A549 (cell line): ENCODE data around the gene IL10RA. TPM values are rescaled to one million over a fixed set of nuclear protein-coding genes. Genes with fewer than 3 reads are reported as not detected.
"Not testable (repeated sequence)": the region's sequence is repeated elsewhere in the genome, so short reads cannot be mapped to it uniquely, and the experiment has no call there.

Experiments
- ATAC-seq, 2 experiments: fragments of 200-7000 bp in 1 of 2; fragments of >200 bp in 1 of 2; cut with Nextera tagmentation in 1 of 2; cut with Tn5 transposase in 1 of 2; 3 replicates each; pipeline versions ENCODE4 v1.8.0 to v1.9.1; 2018 to 2020; ENCODE audit warnings: mild to moderate bottlenecking in 1 of 2, moderate library complexity in 1 of 2
- CTCF ChIA-PET: fragments of 300-600 bp; sonication (Branson Sonifier 250); formaldehyde crosslinking; extraction: SDS; loops from one replicate; lab custom pipeline; 2021; ENCODE audit warnings: antibody characterized with exemption, inconsistent platforms; lab: Yijun Ruan, JAX
- POLR2A ChIA-PET: fragments of 350-600 bp; formaldehyde crosslinking; extraction: SDS; loops from one replicate; lab custom pipeline; 2021; ENCODE audit warnings: antibody characterized with exemption, inconsistent platforms; lab: Yijun Ruan, JAX
- DNase-seq, 2 experiments: peaks; one replicate each; pipeline versions ENCODE4 v3.0.0 to v3.0.0-alpha.2; 2011 to 2016; ENCODE audit warnings: low read depth in 1 of 2, low spot score in 1 of 2
- FAIRE-seq: peaks from 2 replicates; lab custom pipeline; 2011; peaks lifted over from hg19 to GRCh38; lab: Jason Lieb, UNC
- H3K27ac ChIP-seq, 2 experiments: fragments of >200 bp; sonication (Bioruptor Twin); formaldehyde crosslinking; 3 replicates each; pipeline ENCODE4 v1.5.1; 2016 to 2017
- H3K4me1 ChIP-seq: fragments of >200 bp; sonication (Bioruptor Twin); formaldehyde crosslinking; 3 replicates; pipeline ENCODE4 v1.6.1; 2016
- H3K4me2 ChIP-seq: fragments of >200 bp; sonication (Bioruptor Twin); formaldehyde crosslinking; 3 replicates; pipeline ENCODE4 v1.6.1; 2016
- H3K4me3 ChIP-seq: fragments of >200 bp; sonication (Bioruptor Twin); formaldehyde crosslinking; 3 replicates; pipeline ENCODE4 v1.5.1; 2016
- H3K9me3 ChIP-seq: fragments of >200 bp; sonication (Bioruptor Twin); formaldehyde crosslinking; 3 replicates; pipeline ENCODE4 v1.6.1; 2016
- BHLHE40 ChIP-seq: IDR thresholded peaks from 2 replicates; pipeline ENCODE4 v1.6.1; 2012; ENCODE audit warnings: low read depth, low read length, inconsistent platforms
- CBX2 ChIP-seq: fragments of 200-600 bp; sonication (generic); IDR thresholded peaks from 2 replicates; pipeline ENCODE4 v1.6.1; 2016; ENCODE audit warnings: low read depth, mild to moderate bottlenecking, borderline replicate concordance
- EHF ChIP-seq: fragments of 250-450 bp; sonication (Bioruptor Pico); IDR thresholded peaks from 2 replicates; pipeline ENCODE4 v1.5.0; 2020; ENCODE audit warnings: mild to moderate bottlenecking
- EP300 ChIP-seq, 2 experiments: fragments of >200 bp; sonication (Bioruptor Twin); formaldehyde crosslinking; IDR thresholded peaks; 2 replicates in 1 of 2; 3 replicates in 1 of 2; pipeline ENCODE4 v1.6.1; 2016 to 2017
- ESRRA ChIP-seq: fragments of 150-350 bp; IDR thresholded peaks from 2 replicates; pipeline ENCODE4 v1.6.1; 2014; ENCODE audit warnings: mild to moderate bottlenecking, low read length, borderline replicate concordance
- GATA3 ChIP-seq: IDR thresholded peaks from 2 replicates; pipeline ENCODE4 v1.6.1; 2012; ENCODE audit warnings: borderline replicate concordance
- HDAC2 ChIP-seq: fragments of 200-600 bp; sonication (generic); IDR thresholded peaks from 2 replicates; pipeline ENCODE4 v1.6.1; 2016
- JUN ChIP-seq, 2 experiments: fragments of >200 bp; sonication (Bioruptor Twin); formaldehyde crosslinking; IDR thresholded peaks; 2 replicates in 1 of 2; 3 replicates in 1 of 2; pipeline ENCODE4 v1.6.1; 2016 to 2017
- JUNB ChIP-seq: fragments of >200 bp; sonication (Bioruptor Twin); formaldehyde crosslinking; IDR thresholded peaks from 2 replicates; pipeline ENCODE4 v1.6.1; 2016
- KDM1A ChIP-seq: fragments of 200-600 bp; sonication (generic); IDR thresholded peaks from 2 replicates; pipeline ENCODE4 v1.6.1; 2016; ENCODE audit warnings: low read depth, mild to moderate bottlenecking
- KDM5A ChIP-seq: fragments of 200-600 bp; sonication (generic); IDR thresholded peaks from 2 replicates; pipeline ENCODE4 v1.6.1; 2016; ENCODE audit warnings: antibody characterized with exemption, mild to moderate bottlenecking
- NPAS2 ChIP-seq: fragments of 250-450 bp; sonication (Bioruptor Pico); IDR thresholded peaks from 2 replicates; pipeline ENCODE4 v1.8.0; 2022; ENCODE audit warnings: mild to moderate bottlenecking, moderate library complexity, borderline replicate concordance
- POLR2A ChIP-seq: IDR thresholded peaks from 2 replicates; pipeline ENCODE4 v1.6.1; 2012; ENCODE audit warnings: mild to moderate bottlenecking, low read length
- RCOR1 ChIP-seq: fragments of 150-350 bp; IDR thresholded peaks from 2 replicates; pipeline ENCODE4 v1.6.1; 2014; ENCODE audit warnings: antibody characterized with exemption, low read length, low read depth
- RNF2 ChIP-seq: fragments of 200-600 bp; sonication (generic); IDR thresholded peaks from 2 replicates; pipeline ENCODE4 v1.6.1; 2016; ENCODE audit warnings: low read depth, mild to moderate bottlenecking, antibody characterized with exemption, moderate library complexity, borderline replicate concordance
- TFCP2L1 ChIP-seq: fragments of 250-450 bp; sonication (Bioruptor Pico); IDR thresholded peaks from 2 replicates; pipeline ENCODE4 v1.5.0; 2021; ENCODE audit warnings: mild to moderate bottlenecking
- whole genome bisulfite sequencing: methylation state at CpG from one replicate; pipeline ENCODE4 v1.1.6; 2017; ENCODE audit errors: missing lambda C conversion rate; 5-methylcytosine and 5-hydroxymethylcytosine counted together
- polyA plus RNA-seq, 4 experiments: library from polyadenylated mRNA; depleted of rRNA in 3 of 4; stranded (reverse); fragments of >200 nt; fragmentation: RNase III in 1 of 4; extraction: RNeasy Plus Mini Kit Qiagen cat#74134 plus additional on column Dnase treatment in 1 of 4; gene quantifications; 2 replicates in 3 of 4; 3 replicates in 1 of 4; pipeline ENCODE4 v1.2.3, GENCODE V29; 2011 to 2017
- TF ChIP-seq, protein P1 (sequence below): fragments of 200-600 bp; sonication (generic); IDR thresholded peaks from 2 replicates; pipeline ENCODE4 v1.6.1; 2016; ENCODE audit warnings: antibody characterized with exemption, mild to moderate bottlenecking, moderate library complexity
- TF ChIP-seq, protein P2 (sequence below): fragments of >200 bp; sonication (Bioruptor Twin); formaldehyde crosslinking; IDR thresholded peaks from 2 replicates; pipeline ENCODE4 v1.6.1; 2016

IL10RA gene
- polyA plus RNA-seq, 2 of the 4 experiments (the other 2 are of a cell fraction): 0.03 to 0.17 TPM

DNA sequence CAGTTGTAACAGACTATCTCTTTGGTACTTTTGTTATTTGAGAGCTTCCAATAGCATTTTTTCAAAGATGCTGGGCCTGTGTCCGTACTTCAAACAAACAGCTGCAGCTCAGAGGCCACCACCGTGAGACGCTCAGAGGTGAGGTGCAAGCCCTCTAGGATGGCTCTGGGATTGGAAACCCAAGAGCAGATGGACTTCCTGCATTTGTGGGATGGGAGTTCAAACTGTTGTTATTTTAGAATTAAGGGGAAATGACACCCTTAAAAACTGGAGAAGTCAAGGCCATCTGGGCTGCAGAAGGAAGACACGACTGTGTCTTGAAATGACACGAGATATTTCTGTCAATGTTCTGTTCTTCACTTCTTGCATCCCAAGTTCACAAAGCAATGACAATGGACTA lies 9.2 kb upstream of the IL10RA start:
- no peak for ATAC-seq
- 61% methylated on average over 5 of the region's 5 CpGs for WGBS
- no peak for FAIRE-seq
- TF ChIP-seq POLR2A: no peak
- TF ChIP-seq CBX2: no peak
- TF ChIP-seq, all 56 proteins: peak for 0
- POLR2A ChIA-PET: no interaction called here
- Histone ChIP-seq H3K4me1 (peaks cover 9% of the 10 kb centered on the region; the same call in 1 of the 3 replicates), H3K9me3 (no peaks in the 10 kb centered on the region), H3K4me3 (no peak overlapping the region), H3K4me2 (no peak overlapping the region), H3K27ac (no peak overlapping the region)
- CTCF ChIA-PET: no interaction called here
- DNase-seq: no peak

DNA sequence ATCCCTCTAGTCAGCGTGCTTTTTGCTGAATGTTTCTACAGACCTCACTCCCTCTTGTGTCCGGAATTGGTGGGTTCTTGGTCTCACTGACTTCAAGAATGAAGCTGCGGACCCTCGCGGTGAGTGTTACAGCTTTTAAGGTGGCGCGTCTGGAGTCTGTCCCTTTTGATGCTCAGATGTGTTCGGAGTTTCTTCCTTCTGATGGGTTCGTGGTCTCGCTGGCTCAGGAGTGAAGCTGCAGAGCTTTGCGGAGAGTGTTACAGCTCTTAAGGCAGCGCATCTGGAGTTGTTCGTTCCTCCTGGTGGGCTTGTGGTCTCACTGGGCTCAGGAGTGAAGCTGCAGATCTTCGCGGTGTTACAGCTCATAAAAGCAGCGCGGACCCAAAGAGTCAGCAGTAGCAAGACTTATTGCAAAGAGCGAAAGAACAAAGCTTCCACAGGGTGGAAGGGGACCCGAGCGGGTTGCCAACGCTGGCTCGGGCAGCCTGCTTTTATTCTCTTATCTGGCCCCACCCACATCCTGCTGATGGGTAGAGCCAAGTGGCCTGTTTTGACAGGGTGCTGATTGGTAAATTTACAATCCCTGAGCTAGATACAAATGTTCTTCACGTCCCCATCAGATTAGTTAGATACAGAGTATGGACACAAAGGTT lies 8.5 kb upstream of the IL10RA start:
- H3K4me2 ChIP-seq, H3K4me3 ChIP-seq, ATAC-seq, DNase-seq, POLR2A ChIA-PET, H3K9me3 ChIP-seq, H3K4me1 ChIP-seq, FAIRE-seq, H3K27ac ChIP-seq: not testable (repeated sequence)
- WGBS: 84% methylated on average over 23 of the region's 23 CpGs
- CTCF ChIA-PET: interaction anchor here (1.0 kb wide), 1 partner anchor 10 kb away, joined by 3 read pairs; no protein-coding TSS in a partner anchor

DNA sequence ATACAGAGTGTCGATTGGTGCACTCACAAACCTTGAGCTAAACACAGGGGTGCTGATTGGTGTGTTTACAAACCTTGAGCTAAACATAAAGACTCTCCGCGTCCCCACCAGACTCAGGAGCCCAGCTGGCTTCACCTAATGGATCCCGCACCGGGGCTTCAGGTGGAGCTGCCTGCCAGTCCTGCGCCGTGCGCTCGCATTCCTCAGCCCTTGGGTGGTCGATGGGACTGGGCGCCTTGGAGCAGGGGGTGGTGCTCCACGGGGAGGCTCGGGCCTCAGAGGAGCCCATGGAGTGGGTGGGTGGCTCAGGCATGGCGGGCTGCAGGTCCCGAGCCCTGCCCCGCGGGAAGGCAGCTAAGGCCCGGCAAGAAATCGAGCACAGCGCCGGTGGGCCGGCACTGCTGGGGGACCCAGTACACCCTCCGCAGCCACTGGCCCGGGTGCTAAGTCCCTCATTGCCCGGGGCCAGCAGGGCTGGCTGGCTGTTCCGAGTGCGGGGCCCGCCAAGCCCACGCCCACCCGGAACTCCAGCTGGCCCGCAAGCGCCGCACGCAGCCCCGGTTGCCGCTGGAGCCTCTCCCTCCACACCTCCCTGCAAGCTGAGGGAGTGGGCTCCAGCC lies 7.8 kb upstream of the IL10RA start:
- H3K4me3 ChIP-seq, POLR2A ChIA-PET, H3K4me2 ChIP-seq, H3K9me3 ChIP-seq, H3K4me1 ChIP-seq, ATAC-seq, H3K27ac ChIP-seq, DNase-seq, FAIRE-seq: not testable (repeated sequence)
- CTCF ChIA-PET: interaction anchor here (1.0 to 1.7 kb wide), 3 partner anchors 10 to 75 kb away, joined by 3 to 5 read pairs (median 3); no protein-coding TSS in a partner anchor
- 88% methylated on average over 3 of the region's 36 CpGs for WGBS

DNA sequence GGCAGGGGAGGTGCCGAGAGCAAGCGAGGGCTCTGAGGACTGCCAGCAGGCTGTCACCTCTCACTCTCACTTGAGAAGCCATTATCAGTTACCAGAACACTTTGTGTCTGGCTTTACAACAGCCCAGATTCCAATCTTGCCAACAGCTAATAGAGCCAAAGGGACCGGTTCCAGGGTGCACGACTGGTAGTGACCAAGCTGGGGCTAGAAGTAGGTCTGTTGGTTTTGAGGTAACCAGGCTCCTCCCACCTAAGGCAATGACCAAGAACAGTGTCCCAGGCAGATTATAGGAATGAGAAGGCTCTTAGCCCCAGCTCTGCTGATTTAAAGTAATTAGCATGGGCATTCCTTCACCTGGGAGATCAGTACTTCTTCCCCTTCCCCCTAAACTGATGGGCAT lies 7.2 kb upstream of the IL10RA start:
- no peaks in the 10 kb centered on the region for H3K4me1 ChIP-seq
- WGBS: 53% methylated on average over 4 of the region's 4 CpGs
- no peak overlapping the region for H3K27ac ChIP-seq
- no peaks in the 10 kb centered on the region for H3K9me3 ChIP-seq
- FAIRE-seq (no peak), DNase-seq (no peak), ATAC-seq (no peak)
- TF ChIP-seq EHF: no peak
- no peak for TF ChIP-seq EP300 (IDR thresholded peaks at IDR 0.05)
- TF ChIP-seq BHLHE40: no peak
- no peak for TF ChIP-seq RCOR1
- TF ChIP-seq, protein P1, sequence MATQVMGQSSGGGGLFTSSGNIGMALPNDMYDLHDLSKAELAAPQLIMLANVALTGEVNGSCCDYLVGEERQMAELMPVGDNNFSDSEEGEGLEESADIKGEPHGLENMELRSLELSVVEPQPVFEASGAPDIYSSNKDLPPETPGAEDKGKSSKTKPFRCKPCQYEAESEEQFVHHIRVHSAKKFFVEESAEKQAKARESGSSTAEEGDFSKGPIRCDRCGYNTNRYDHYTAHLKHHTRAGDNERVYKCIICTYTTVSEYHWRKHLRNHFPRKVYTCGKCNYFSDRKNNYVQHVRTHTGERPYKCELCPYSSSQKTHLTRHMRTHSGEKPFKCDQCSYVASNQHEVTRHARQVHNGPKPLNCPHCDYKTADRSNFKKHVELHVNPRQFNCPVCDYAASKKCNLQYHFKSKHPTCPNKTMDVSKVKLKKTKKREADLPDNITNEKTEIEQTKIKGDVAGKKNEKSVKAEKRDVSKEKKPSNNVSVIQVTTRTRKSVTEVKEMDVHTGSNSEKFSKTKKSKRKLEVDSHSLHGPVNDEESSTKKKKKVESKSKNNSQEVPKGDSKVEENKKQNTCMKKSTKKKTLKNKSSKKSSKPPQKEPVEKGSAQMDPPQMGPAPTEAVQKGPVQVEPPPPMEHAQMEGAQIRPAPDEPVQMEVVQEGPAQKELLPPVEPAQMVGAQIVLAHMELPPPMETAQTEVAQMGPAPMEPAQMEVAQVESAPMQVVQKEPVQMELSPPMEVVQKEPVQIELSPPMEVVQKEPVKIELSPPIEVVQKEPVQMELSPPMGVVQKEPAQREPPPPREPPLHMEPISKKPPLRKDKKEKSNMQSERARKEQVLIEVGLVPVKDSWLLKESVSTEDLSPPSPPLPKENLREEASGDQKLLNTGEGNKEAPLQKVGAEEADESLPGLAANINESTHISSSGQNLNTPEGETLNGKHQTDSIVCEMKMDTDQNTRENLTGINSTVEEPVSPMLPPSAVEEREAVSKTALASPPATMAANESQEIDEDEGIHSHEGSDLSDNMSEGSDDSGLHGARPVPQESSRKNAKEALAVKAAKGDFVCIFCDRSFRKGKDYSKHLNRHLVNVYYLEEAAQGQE: no peak
- TF ChIP-seq JUNB: no peak
- TF ChIP-seq KDM5A: no peak
- no peak for TF ChIP-seq TFCP2L1 (CRISPR knock-in tag)
- TF ChIP-seq KDM1A: no peak
- no peak for TF ChIP-seq JUN (IDR thresholded peaks at IDR 0.05)
- TF ChIP-seq HDAC2: no peak
- TF ChIP-seq ESRRA: no peak
- no peak for TF ChIP-seq RNF2
- TF ChIP-seq, protein P2, sequence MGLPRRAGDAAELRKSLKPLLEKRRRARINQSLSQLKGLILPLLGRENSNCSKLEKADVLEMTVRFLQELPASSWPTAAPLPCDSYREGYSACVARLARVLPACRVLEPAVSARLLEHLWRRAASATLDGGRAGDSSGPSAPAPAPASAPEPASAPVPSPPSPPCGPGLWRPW: no peak
- TF ChIP-seq NPAS2: no peak
- no peak for TF ChIP-seq GATA3
- no peak overlapping the region for H3K4me2 ChIP-seq
- ChIA-PET POLR2A (no interaction called here), CTCF (interaction anchor here (1.4 to 1.7 kb wide), 3 partner anchors 10 to 75 kb away, joined by 3 to 5 read pairs (median 3); no protein-coding TSS in a partner anchor)
- H3K4me3 ChIP-seq: no peak overlapping the region
